Muscle layer of duodenum (tissue), 2 donors: ENCODE results near the gene TELO2.

ENCODE experiments used
- H3K27ac ChIP-seq: one replicate; pipeline ENCODE4 v1.7.0; 2013; ENCODE audit warnings: mild to moderate bottlenecking, low read length
- H3K27me3 ChIP-seq: one replicate; pipeline ENCODE4 v1.7.0; 2013; ENCODE audit warnings: low read depth, mild to moderate bottlenecking, control low read depth, low read length
- H3K36me3 ChIP-seq, 2 donors: one replicate each; pipeline ENCODE4 v1.7.0; 2013; ENCODE audit warnings: low read length in 2 of 2, control low read depth in 1 of 2, mild to moderate bottlenecking in 1 of 2; ENCODE audit not compliant: insufficient read depth in 2 of 2, control insufficient read depth in 1 of 2
- H3K4me1 ChIP-seq, 2 donors: one replicate each; pipeline ENCODE4 v1.7.0; 2013; ENCODE audit warnings: low read length in 2 of 2, mild to moderate bottlenecking in 2 of 2, control low read depth in 1 of 2, moderate library complexity in 1 of 2; ENCODE audit not compliant: insufficient read depth in 2 of 2, control insufficient read depth in 1 of 2
- H3K4me3 ChIP-seq, 2 donors: one replicate each; pipeline ENCODE4 v1.7.0; 2013; ENCODE audit warnings: low read length in 2 of 2, low read depth in 1 of 2, mild to moderate bottlenecking in 1 of 2
- H3K9me3 ChIP-seq, 2 donors: one replicate each; pipeline ENCODE4 v1.7.0; 2013; ENCODE audit warnings: low read length in 2 of 2, control low read depth in 1 of 2, mild to moderate bottlenecking in 1 of 2; ENCODE audit not compliant: control insufficient read depth in 1 of 2
- donor health status: healthy.

The TELO2 gene

DNA sequence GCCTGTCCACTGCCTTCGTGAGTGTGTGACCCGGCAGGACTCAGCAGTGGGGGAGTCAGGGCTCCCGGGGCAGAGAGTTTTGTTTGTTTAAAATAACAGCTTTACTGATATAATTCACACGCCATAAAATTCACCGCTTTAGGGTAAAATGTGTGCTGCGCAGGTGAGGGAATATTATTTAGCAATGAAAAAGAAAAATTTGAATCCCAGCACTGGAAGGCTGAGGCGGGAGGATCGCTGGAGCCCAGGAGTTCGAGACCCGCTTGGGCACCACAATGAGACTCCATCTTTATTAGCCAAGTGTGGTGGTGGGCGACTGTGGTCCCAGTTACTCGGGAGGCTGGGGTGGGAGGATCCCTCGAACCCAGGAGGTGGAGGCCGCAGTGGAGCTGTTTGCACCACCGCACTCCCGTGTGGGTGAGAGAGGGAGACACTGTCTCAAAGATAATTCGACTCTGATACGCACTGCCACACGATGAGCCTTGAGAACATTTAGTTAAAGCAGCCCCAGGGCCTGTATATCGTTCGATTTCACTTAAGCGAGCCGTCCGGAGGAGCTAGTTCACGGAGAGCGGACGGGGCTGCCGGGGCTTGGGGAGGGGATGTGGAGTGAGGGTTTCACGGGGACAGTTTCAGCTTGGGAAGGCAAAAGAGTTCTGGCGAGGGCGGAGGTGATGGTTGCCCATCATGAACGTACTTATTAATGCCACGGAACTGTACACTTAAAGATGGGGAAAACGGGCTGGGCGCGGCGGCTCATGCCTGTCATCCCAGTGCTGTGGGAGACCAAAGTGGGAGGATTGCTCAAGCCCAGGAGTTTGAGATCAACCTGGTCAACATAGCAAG is 10.2 kb downstream of the TELO2 start:
- H3K27me3 ChIP-seq: no peaks in the 10 kb centered on the region
- no peak overlapping the region for H3K4me3 ChIP-seq
- no peak overlapping the region for H3K27ac ChIP-seq
- H3K36me3 ChIP-seq: peaks cover 3 to 70% of the 10 kb centered on the region in 2 donors
- H3K9me3 ChIP-seq: no peaks in the 10 kb centered on the region
- no peaks in the 10 kb centered on the region for H3K4me1 ChIP-seq

DNA sequence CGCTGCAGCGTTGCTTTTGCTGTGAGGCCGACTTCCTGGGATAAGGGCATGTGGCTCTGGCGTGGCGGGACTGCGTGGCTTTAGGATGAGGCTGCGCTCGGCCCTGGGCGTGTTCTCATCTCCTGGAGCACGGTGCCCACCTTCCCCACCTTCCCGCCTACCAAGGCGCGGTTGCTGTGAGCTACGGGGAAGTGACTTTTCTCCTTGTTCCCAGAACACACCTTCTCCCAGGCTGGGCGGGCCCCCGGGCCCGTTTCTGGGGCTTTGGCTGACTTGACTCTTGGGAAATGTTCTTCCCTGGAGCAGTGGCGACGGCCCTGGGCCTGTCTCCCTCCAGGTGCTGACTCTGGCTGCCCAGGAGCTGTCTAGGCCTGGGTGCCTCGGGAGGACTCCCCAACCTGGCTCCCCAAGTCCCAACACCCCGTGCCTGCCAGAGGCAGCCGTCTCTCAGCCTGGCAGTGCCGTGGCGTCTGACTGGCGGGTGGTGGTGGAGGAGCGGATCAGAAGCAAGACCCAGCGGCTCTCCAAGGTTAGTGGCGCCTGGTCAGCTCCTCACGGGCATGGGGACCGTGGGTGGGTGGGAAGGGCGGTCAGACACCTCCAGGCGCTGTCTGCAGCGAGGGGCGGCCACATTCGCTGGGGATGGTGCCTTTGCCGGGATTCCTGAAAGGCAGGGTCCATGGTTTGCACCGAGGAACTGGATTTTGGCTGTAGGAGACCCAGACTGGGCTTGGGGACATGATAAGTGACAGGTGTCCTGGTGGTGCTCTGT is 12.1 kb downstream of the TELO2 start:
- Histone ChIP-seq H3K4me1 (peaks cover 0 to 10% of the 10 kb centered on the region in 2 donors), H3K4me3 (no peak overlapping the region), H3K27ac (no peak overlapping the region), H3K27me3 (no peaks in the 10 kb centered on the region), H3K9me3 (no peaks in the 10 kb centered on the region), H3K36me3 (peaks cover 3 to 74% of the 10 kb centered on the region in 2 donors)

- Histone ChIP-seq H3K4me1 (peaks cover 0 to 10% of the 10 kb centered on the region in 2 donors), H3K4me3 (no peak overlapping the region), H3K27ac (no peak overlapping the region), H3K9me3 (no peaks in the 10 kb centered on the region), H3K36me3 (peaks cover 3 to 73% of the 10 kb centered on the region in 2 donors), H3K27me3 (no peaks in the 10 kb centered on the region)
These were observed 12.8 kb downstream of the TELO2 start for GRCh38 chr16:1505912-1506311.

DNA sequence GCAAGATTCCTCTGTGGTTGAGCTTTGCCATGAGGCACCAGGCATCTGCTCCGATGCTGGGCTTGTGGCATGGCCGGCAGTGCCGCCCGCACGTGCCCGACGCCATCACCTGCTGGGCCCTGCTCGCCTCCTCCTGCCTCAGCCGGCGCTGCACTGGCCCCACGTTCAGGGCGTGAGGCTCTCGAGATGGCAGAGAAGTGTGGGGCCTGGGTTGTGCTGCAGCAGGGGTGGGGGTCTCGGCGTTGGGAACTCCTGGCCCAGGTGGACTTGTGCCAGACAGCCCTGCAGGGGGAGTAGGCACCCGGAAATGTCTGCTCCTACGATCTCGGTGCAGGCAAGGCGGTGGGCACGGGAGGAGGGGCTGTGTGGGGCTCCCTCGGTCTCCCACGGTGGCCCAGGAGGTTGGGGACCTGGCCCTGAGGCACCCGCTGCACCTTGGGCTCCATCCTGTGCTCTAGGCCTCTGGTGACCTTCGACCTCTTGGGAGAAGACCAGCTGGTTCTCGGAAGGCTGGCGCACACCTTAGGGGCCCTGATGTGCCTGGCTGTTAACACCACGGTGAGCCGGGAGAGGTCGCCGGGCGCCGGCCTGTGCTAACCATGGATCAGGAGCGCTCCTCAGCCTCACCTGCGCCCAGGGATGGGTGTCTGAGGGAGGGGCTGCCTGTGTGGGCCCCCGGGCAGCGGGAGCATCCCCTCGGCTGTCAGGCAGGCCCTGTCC is 13.5 kb downstream of the TELO2 start:
- Histone ChIP-seq H3K4me1 (peaks cover 0 to 10% of the 10 kb centered on the region in 2 donors), H3K36me3 (peaks cover 3 to 72% of the 10 kb centered on the region in 2 donors), H3K27ac (no peak overlapping the region), H3K4me3 (no peak overlapping the region), H3K27me3 (no peaks in the 10 kb centered on the region), H3K9me3 (no peaks in the 10 kb centered on the region)

DNA sequence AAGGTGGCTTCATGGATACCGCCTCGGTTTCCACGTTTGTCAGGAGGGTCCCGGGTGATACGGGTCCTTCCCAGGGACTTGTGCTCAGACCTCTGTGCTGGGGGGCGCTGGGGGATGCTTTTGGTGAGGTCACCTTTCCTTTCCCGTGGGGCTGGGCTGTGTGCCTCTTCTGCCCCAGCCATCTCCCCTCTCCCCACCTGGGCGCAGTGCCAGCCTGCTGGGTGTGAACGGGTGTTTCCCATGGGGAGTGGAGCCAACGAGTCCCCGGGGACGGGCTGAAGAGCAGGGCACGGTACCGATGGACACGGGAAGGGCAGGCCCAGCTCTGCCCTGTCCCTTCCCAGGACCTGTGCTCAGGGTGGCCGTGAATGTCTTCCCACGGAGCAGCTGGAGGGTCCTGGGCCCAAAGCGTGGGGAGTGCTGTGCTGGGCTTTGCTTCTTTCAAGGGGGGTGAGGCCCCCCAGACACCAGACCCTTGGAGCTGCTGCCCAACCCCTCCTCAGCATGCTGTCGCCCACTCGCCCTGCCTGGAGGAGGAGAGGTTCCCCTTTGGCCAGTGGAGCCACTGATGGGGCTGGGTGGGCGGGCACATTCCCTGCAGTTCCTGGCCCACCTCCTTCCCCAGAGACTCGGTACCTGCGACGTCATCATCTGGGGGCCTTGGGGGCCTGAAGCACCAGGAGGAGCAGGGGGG is 15.5 kb downstream of the TELO2 start:
- peaks cover 0 to 10% of the 10 kb centered on the region in 2 donors for H3K4me1 ChIP-seq
- no peaks in the 10 kb centered on the region for H3K27me3 ChIP-seq
- H3K4me3 ChIP-seq: no peak overlapping the region
- peaks cover 0 to 52% of the 10 kb centered on the region in 2 donors for H3K36me3 ChIP-seq
- no peak overlapping the region for H3K27ac ChIP-seq
- H3K9me3 ChIP-seq: no peaks in the 10 kb centered on the region

DNA sequence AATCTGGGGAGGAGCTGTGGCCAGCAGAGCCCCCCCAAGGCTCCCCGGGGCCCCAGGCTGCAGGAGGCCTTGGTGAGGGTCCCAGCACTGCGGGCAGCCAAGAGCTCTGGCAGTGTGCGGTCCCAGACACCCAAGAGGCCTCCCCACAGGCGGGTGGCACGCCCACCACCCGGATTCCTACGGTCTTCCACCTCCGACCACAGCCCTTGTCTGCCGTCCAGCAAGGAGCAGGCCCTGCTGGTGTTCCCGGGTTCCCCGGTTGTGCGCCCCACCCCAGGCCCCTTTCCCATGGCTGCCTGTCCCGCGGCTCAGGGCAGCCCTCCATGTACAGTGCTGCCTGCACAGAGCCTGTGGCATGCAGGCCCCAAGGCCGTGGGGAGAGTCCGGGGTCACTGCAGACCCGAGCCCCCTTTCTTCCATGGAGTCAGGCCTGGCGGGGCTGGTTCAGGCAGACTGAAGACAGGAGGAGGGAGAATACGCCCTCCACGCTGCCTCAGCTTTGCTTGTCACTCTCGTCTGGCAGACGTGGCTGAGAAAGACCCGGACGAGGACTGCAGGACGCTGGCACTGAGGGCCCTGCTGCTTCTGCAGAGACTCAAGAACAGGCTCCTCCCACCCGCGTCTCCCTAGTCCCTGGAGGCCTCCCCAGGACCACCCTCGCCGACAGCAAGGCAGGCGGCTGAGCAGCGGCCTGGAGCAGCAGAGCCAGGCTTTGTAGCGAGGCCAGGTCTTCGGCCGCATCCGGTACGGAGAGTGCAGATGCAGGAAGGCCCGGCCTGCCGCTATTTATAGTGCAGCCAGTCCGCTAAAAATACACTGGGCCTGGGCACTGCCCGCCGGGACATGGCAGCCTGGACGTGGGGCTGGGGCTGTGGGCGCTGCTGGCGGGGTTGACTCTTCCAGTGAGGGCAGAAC is 16.4 kb downstream of the TELO2 start:
- H3K4me3 ChIP-seq: no peak overlapping the region
- H3K36me3 ChIP-seq: peaks cover 0 to 56% of the 10 kb centered on the region in 2 donors
- peaks cover 0 to 10% of the 10 kb centered on the region in 2 donors for H3K4me1 ChIP-seq
- H3K27me3 ChIP-seq: no peaks in the 10 kb centered on the region
- H3K9me3 ChIP-seq: peaks cover 0 to 4% of the 10 kb centered on the region in 2 donors
- no peak overlapping the region for H3K27ac ChIP-seq

DNA sequence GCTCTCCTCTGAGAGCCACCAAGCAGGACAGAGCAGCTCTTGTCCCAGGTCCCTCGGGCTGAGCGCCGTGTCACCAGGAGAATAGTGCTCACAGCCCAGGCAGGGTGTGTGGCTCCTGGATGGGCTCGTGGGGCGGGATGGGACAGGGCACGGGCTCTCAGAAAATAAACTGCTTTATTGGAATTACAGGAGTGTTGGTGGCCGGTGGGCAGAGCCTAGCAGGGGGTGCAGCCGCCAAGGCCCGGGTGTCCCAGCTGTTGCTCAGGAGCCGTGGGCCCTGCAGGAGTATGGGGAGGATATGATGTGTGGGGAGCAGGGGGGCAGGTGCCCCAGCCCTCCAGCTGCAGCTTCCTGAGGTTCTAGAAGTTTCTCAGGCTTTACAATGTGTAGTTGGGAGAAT is 17.1 kb downstream of the TELO2 start:
- Histone ChIP-seq H3K4me3 (no peak overlapping the region), H3K36me3 (peaks cover 0 to 56% of the 10 kb centered on the region in 2 donors), H3K27me3 (no peaks in the 10 kb centered on the region), H3K27ac (no peak overlapping the region), H3K9me3 (peaks cover 0 to 4% of the 10 kb centered on the region in 2 donors), H3K4me1 (peaks cover 0 to 10% of the 10 kb centered on the region in 2 donors)

DNA sequence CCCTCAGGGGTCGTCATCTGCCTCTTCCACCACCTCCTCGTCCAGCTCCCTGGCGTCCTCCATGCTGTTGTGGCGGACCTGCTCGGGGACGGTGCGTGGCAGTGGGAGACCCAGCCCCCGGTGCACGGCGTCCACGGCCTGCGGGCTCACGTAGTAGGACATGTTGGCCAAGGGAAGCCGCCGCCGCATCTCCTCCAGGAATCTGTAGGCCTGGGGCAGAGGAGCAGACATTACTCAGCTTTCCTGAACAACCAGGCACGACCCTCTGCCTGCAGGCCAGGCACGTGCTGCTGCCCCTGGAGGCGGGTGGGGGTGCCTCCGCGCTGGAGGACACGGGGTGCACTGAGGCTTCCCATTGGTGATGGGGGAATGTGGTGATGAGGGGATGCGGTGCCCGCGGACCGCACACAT is 17.8 kb downstream of the TELO2 start:
- Histone ChIP-seq H3K27me3 (no peaks in the 10 kb centered on the region), H3K9me3 (peaks cover 0 to 4% of the 10 kb centered on the region in 2 donors), H3K36me3 (peaks cover 0 to 52% of the 10 kb centered on the region in 2 donors), H3K4me1 (peaks cover 0 to 10% of the 10 kb centered on the region in 2 donors), H3K27ac (no peak overlapping the region), H3K4me3 (no peak overlapping the region)

DNA sequence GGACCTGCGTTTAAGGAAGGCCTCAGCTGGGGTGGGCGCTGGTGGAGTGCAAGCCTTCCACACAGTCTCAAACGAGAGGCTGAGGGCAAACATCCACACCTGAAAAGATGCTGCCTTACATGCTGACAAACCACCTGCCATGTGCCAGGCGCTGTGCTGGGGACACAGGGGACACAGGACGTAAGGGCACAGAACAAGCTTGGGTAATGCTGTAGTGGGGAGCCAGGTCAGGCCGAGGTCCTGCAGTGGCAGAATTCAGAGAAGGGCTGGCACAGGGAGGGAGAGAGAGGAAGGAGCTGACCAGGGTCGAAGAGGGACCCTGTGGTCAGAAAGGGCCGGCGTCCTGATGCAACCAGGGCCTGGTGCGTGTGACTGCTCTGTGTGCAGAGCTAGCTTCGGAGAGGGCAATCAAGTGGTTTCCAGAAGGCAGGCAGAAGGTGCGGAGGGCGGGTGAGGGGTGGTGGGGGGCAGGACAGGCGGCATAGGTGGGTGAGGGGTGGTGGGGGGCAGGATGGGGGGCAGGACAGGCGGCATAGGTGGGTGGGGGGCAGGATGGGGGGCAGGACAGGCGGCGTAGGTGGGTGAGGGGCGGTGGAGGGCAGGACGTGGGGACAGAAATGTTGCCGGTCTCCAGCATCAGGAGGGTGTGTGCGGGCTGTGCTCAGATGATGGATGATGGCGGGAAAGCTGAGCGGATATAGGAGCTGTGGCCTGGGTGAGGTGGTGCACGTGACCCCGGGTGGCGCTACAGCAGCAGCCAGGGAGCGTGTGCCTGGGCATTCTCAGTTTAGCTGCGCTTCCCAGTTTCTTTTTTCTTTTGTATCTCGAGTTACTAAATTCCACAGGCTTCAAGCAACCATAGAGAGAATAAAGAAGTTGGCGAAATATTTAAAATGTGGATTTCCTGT is 18.8 kb downstream of the TELO2 start:
- Histone ChIP-seq H3K27ac (no peak overlapping the region), H3K36me3 (peaks cover 0 to 42% of the 10 kb centered on the region in 2 donors)

More for the DNA sequence above, 18.8 kb downstream of the TELO2 start:
- H3K27me3 ChIP-seq: no peaks in the 10 kb centered on the region
- peaks cover 0 to 10% of the 10 kb centered on the region in 2 donors for H3K4me1 ChIP-seq
- H3K9me3 ChIP-seq: peaks cover 0 to 4% of the 10 kb centered on the region in 2 donors
- H3K4me3 ChIP-seq: no peak overlapping the region
